NCI-H146 treated with DMSO at 0.1 percent for 48 hours (cell line): ENCODE measurements around the gene GJA3.
"Not testable (repeated sequence)": the region's sequence is repeated elsewhere in the genome, so short reads cannot be mapped to it uniquely, and the experiment has no call there.

ENCODE experiments used
- DNase-seq: peaks from one replicate; lab custom pipeline; 2025; ENCODE audit not compliant: unreplicated experiment; lab: John Stamatoyannopoulos, UW

Gene GJA3

DNA sequence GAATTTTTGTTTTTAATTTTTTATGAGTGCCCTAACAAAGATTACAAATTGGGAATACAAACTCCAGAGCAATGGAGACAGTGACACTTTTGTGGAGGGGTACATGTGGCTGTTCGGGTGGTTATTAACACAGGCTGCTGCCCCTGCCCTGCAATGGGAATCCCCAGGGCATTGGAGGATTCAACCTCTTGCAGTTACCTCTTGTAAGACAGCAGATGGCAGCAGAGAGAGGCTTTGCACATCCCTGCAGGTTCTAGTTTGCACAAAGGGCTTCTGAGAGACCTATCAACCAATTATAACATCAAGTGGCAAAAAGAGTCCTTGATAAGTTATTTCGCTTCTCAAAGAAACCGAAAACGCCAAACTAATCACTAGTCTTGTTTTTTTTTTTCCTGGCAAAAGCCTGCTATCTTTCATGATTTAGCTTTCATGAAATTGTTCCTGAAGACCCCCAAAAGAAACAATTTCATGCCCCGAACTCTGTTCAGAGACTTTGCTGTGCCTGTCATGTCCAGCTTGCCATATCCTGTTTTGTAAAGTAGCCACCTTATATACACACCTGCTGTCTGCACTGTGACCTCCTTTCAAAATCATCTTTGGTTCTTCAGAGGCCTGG, 21.5 kb upstream of the GJA3 start:
- DNase-seq: peak; percentile 17

- no peak for DNase-seq
Observed at GRCh38 chr13:20181188-20181587, 20.3 kb upstream of the GJA3 start.

DNA sequence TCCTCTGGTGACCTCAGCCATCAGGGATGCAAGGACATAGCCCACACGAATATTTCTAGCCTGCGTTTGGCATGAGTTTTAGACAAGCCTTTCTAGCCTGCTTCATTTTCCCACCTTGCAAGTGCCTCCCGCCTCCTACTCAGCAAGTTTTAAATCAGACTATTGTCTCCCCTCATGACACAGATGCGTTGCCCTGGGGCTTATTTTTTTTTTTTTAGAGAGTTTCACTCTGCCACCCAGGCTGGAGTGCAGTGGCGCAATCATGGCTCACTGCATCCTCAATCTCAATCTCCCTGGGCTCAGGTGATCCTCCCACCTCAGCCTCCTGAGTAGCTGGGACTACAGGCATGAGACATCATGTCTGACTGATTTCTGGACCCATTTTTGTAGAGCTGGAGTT, 17.3 kb upstream of the GJA3 start:
- DNase-seq: no peak

- DNase-seq: no peak
Observed at GRCh38 chr13:20177049-20177831, 16.4 kb upstream of the GJA3 start.

DNA sequence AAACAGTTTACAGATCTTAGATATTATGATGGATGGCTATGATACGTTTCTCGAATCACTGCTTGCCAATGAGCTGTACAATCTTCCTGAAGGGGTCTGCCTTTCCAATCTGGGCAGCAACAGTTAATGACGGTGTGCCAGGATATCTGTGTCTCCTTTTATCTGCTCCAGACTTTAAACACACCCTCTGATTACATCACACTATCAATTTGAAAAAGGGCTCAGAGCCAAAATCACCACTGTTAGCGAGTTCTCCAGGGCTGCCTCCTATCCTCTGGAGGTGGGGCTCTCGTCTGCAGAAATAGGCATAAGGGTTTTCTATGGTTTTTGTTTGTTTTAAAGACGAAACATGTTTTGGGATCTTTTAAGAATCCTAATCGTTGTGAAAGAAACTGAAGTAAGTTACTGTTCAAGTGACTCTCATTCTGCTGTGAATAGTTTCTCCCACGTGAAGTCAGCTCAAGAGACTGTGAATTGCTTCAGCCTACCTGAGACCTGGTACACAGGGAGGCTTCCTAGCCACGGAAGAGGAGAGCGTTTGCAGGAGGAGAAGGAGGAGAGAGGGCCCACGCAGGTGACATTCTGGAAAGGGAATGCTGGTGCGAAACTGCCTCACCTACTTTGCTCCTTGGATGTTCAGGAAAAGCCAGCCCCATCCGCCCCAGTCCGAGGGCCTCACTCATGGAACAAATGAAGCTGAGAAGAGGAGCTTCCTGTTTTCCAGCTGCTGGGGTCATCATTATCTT, 15.2 kb upstream of the GJA3 start:
- no peak for DNase-seq

GRCh38 chr13:20175406-20175794, 14.5 kb upstream of the GJA3 start:
- no peak for DNase-seq

DNA sequence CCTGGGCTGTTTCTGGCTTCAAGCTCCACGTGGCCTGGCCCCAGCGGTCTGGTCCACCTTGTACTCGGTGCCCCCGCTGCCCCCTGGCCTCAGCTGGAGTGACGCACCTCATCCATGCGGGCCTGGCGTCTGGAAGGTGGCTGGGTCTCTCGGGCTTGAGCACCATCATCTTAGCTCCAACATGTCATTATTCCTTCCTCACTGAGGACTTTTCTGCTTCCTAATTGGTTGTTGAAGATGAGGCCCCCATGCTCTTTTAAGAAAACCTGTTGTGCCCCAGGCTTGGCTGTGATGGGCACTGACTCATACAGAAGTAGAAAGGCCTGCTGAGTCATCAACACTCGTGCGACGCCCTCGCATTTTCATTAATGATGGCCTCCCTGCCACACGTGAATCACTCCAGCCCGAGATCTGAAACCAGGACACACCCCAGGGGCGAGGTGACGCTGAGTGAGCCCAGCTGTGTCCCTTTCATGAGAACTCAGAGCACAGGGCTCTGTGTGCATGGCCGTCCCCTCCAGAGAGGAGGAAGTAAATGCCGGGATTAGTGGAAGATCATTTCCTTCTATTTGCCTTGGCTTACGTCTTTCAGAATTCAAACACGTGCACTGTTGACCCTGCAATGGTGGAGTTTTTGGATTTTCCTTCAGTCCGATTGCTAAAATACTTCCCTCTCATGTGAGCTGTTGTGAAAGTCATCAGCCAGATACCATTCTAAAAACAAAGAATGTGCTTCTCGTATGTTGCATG, 14.0 kb upstream of the GJA3 start:
- DNase-seq: no peak

- DNase-seq: no peak
Observed at GRCh38 chr13:20173116-20173746, 12.4 kb upstream of the GJA3 start.

GRCh38 chr13:20171364-20171763, 10.5 kb upstream of the GJA3 start:
- DNase-seq: no peak

DNA sequence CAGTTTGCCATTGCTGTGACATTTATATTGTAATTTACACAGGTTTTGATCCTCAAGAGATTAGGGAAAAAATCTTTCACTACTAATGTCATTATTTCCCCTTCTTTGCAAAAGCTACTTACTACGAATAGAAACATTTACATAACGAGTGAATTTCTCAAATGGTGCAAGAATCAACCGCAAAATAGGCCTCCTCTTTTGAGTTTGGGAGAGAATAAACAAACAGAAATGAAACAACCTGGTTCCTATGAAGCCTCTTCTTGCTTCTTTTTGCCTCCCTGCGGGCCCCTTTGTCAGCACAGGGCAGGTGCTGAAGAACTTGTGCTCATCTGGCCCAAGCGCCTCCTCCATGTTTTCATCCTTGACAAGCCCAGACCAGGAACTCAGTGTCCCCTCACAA, 10.1 kb upstream of the GJA3 start:
- no peak for DNase-seq

- no peak for DNase-seq
Observed at GRCh38 chr13:20168396-20168795, 7.5 kb upstream of the GJA3 start.

GRCh38 chr13:20165417-20166257, 4.8 kb upstream of the GJA3 start:
- DNase-seq: no peak

- DNase-seq: no peak
Observed at GRCh38 chr13:20161951-20162300, 1.1 kb upstream of the GJA3 start.

DNA sequence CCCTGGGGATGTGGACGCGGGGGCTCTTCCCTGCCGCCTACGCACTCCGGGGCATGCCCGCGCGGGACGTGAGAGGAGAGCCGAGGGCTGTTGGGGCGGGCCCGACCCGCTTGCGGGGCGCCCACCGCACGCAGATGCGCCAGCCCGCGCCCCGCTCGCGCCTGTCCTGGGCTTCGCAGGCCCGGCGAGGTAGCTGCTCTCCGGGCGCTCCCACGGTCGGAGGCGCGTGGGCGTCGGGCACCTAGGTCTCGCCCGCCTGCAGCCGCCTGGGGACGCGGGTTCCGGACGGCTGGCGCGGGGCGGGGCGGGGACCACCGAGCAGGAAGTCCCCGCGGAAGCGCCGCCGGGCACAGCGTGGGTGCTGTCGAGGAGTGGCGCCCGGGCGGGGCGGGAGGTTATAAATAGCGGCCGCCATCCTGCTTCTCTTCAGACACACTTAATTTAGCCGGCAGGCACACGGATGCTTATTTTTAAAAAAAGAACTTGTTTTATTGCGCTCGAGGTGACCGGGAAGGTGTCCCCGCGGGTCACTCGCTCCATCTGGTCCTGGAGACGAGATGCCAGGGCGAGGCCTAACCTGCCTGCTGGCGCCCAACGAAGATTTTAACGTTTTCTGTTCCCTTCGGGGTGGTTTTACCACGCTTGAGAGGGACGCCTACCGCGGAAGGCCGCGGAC, 561 bp upstream of the GJA3 start:
- DNase-seq: no peak

DNA sequence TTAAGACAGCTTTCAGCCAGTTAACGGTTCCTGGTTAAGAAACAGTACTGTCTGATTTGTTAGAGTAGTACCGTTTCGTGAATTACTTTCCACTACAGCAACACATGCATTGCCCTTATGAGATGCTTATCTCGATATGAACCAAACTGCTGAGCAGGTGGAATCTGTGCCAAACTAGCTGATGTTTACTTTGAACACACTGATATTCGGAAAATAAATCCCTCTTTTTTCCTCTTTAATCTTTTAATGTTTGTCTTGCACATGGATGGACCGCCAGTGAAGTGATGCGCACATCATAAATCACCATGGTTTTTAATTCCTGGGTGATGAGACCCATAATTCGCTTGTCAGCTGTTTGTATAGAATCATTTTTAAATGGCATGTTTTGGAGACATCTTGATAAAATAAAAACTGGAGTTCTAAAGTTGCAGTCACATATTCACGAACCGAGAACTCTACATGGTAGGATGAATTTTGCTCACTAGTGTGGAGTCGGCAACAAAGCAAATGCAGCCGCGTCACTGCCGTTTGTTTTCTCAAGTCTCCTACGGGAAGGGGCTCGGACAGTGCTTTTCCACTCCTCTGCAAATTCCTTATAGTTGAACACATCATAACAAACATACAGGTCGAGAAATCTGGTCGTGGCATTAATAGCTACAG, 1.1 kb downstream of the GJA3 start:
- no peak for DNase-seq

DNA sequence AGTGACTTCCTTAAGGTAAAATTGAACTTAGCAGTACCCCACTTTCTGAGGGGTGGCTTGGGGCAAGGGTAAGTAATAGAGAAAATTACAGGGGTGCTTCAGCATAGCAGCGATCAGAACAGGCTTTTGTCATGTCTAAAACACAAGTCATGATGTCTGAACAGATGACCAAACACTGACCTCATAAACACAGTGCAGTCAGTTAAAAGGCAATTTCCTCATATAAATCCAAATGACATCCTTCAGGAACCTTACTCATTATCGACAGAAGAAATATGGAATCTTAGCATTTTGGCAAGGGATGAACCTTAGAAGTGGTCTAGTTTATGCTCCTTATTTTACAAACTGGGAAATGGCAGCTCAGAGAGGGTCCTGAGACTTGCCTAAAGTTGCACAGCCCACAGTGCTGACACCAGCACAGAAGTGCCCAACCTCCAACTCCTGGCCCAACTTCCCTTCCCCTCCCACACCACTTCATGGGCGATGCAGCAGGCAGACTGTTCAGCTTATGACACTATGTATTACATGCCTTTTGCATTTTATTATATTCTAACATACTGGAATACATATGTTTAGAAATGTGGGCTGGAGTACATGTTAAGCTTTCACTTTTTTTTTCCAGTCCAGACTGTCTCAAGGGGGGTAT, 3.6 kb downstream of the GJA3 start:
- DNase-seq: no peak

DNA sequence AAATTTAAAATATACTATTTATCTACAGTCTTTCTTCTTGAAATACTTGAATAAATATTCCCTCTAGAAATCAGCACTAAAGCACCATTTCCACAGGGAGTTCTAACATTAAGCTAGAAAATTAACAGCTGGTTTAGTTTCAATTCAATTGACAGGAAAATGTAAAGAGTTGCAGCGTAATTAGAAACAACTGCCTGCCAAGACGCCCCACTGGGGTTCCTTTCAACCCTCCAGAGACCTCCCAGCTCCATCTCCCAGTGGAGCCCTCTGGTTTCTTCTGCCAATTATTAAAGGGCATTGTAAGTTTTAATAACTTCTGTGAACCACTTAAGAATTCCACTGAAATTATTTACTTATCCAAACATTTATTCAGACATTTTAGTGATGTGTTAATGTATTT, 4.2 kb downstream of the GJA3 start:
- DNase-seq: no peak

DNA sequence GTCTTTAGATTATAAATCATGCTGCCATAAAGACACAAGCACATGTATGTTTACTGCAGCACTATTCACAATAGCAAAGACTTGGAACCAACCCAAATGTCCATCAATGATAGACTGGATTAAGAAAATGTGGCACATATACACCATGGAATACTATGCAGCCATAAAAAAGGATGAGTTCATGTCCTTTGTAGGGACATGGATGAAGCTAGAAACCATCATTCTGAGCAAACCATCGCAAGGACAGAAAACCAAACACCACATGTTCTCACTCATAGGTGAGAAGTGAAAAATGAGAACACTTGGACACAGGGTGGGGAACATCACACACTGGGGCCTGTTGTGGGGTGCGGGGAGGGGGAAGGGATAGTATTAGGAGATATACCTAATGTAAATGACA, 7.6 kb downstream of the GJA3 start:
- not testable (repeated sequence) for DNase-seq

GRCh38 chr13:20151612-20152011, 9.2 kb downstream of the GJA3 start:
- no peak for DNase-seq
